ENCODE results near the gene FFAR1. TPM values are rescaled to one million over a fixed set of nuclear protein-coding genes. Genes with fewer than 3 reads are reported as not detected.

FFAR1 gene
- total RNA-seq, 1 donor from 2014 or later = not detected

DNA sequence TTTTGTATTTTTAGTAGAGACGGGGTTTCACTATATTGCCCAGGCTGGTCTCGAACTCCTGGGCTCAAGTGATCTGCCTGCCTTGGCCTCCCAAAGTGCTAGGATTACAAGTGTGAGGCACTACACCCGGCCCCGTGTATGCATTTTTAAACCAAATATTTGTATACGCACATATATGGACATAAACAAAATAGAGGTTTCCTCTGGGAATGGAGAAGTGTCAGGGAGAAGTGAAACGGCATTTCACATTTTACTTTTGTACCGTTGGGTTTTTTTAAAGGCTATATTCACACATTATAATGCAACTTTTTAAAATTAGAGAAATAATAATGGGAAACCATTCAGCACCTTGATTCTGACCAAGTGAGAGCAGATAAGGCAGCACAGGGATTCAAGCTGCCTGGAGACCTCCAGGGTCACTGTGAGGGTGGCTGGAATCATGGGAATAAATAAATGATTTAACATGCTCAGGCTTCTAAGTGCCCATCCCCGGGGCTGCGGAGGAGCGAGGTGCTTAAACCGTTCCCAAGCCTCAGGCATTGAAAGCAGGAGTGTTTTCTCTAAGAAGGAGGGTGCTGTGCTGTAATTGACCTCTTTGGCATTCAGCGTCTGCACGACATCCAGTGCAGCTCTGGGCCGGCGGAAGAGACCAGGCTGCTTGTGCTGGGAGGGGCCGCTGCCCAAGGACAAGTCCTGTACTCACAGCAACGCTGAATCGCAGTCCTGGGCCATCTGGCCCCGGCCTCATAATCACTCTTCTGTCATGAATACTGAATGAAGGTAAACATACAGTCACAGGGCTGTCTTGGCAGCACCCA is 47.9 kb downstream of the FFAR1 start:
- H3K4me3 ChIP-seq = no peak overlapping the region
- no peaks in the 10 kb centered on the region for H3K27me3 ChIP-seq
- H3K9me3 ChIP-seq = no peaks in the 10 kb centered on the region
- intact Hi-C loops (cut with DNase I) = no loop called here
- DNase-seq (ENCODE audit: low spot score in 2 of 2) = no peak
- H3K36me3 ChIP-seq = no peaks in the 10 kb centered on the region
- H3K4me1 ChIP-seq = no peaks in the 10 kb centered on the region
- no peak overlapping the region for H3K27ac ChIP-seq
- TF ChIP-seq, protein P1, sequence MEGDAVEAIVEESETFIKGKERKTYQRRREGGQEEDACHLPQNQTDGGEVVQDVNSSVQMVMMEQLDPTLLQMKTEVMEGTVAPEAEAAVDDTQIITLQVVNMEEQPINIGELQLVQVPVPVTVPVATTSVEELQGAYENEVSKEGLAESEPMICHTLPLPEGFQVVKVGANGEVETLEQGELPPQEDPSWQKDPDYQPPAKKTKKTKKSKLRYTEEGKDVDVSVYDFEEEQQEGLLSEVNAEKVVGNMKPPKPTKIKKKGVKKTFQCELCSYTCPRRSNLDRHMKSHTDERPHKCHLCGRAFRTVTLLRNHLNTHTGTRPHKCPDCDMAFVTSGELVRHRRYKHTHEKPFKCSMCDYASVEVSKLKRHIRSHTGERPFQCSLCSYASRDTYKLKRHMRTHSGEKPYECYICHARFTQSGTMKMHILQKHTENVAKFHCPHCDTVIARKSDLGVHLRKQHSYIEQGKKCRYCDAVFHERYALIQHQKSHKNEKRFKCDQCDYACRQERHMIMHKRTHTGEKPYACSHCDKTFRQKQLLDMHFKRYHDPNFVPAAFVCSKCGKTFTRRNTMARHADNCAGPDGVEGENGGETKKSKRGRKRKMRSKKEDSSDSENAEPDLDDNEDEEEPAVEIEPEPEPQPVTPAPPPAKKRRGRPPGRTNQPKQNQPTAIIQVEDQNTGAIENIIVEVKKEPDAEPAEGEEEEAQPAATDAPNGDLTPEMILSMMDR (IDR thresholded peaks at IDR 0.05) = no peak

GRCh38 chr19:35396240-35396885 is 48.7 kb downstream of the FFAR1 start:
- Histone ChIP-seq H3K27me3 (no peaks in the 10 kb centered on the region), H3K9me3 (no peaks in the 10 kb centered on the region), H3K4me3 (no peak overlapping the region), H3K36me3 (no peaks in the 10 kb centered on the region), H3K4me1 (no peaks in the 10 kb centered on the region), H3K27ac (no peak overlapping the region)
- TF ChIP-seq, protein P1 (IDR thresholded peaks at IDR 0.05) = no peak
- DNase-seq (ENCODE audit: low spot score in 2 of 2) = no peak
- intact Hi-C loops (cut with DNase I) = no loop called here

DNA sequence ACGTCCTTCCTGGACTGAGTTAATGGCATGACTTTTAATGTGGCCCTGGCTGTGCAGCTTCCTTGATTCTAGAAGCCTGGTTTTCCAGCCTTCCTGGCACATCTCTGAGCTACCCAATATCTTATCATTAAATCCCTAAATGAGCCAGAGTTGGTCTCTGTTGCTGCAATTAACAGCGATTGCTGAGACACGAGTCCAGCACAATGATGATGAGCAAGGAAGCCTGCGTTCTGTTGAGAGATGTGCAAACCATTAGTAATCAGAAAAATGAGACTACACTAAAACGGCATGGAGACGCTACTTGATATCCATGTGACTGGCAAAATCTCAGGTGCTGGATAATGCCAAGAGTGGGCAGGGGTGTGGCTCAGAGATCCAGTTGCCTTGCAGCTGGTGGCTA is 49.4 kb downstream of the FFAR1 start:
- Histone ChIP-seq H3K4me3 (no peak overlapping the region), H3K27me3 (no peaks in the 10 kb centered on the region), H3K36me3 (no peaks in the 10 kb centered on the region), H3K4me1 (no peaks in the 10 kb centered on the region), H3K9me3 (no peaks in the 10 kb centered on the region), H3K27ac (no peak overlapping the region)
- intact Hi-C loops (cut with DNase I) = no loop called here
- DNase-seq (ENCODE audit: low spot score in 2 of 2) = no peak
- TF ChIP-seq, protein P1 (IDR thresholded peaks at IDR 0.05) = no peak

Other genes starting within 250 kb of the FFAR1 start
- gene FXYD3, start 232.1 kb upstream of the FFAR1 start, total RNA-seq = not detected
- 59.3 TPM for gene LGI4, start 212.8 kb upstream of the FFAR1 start, total RNA-seq
- 34.8 TPM for gene FXYD1, start 209.1 kb upstream of the FFAR1 start, total RNA-seq
- gene FXYD7, start 204.6 kb upstream of the FFAR1 start, total RNA-seq = not detected
- 138 TPM for gene FXYD5, start 193.2 kb upstream of the FFAR1 start, total RNA-seq
- gene FAM187B, start 119.2 kb upstream of the FFAR1 start, total RNA-seq = not detected
- 79.4 TPM for gene LSR, start 98.9 kb upstream of the FFAR1 start, total RNA-seq
- gene USF2, start 78.9 kb upstream of the FFAR1 start, total RNA-seq = 116 TPM
- gene HAMP, start 65.4 kb upstream of the FFAR1 start, total RNA-seq = not detected
- gene MAG, start 55.7 kb upstream of the FFAR1 start, total RNA-seq = not detected
- gene CD22, start 18.7 kb upstream of the FFAR1 start, total RNA-seq = 0.75 TPM
- not detected for gene FFAR3, start 10.6 kb downstream of the FFAR1 start, total RNA-seq
- gene GPR42, start 23.2 kb downstream of the FFAR1 start, total RNA-seq = not detected
- gene FFAR2, start 100.4 kb downstream of the FFAR1 start, total RNA-seq = not detected
- gene KRTDAP, start 142.6 kb downstream of the FFAR1 start, total RNA-seq = not detected
- 1.7 TPM for gene DMKN, start 165.7 kb downstream of the FFAR1 start, total RNA-seq
- not detected for gene SBSN, start 180.4 kb downstream of the FFAR1 start, total RNA-seq
- gene GAPDHS, start 185.6 kb downstream of the FFAR1 start, total RNA-seq = not detected
- gene TMEM147, start 197.7 kb downstream of the FFAR1 start, total RNA-seq = 99.7 TPM
- gene ATP4A, start 215.8 kb downstream of the FFAR1 start, total RNA-seq = not detected
- gene PMIS2, start 238.3 kb downstream of the FFAR1 start, total RNA-seq = not detected

Data from ascending aorta (tissue), 2 donors.